Fibroblast of the conjunctiva (primary cell): ENCODE results near the gene NHS.

ENCODE experiments used
- DNase-seq: peaks from one replicate; pipeline ENCODE4 v3.0.0-alpha.2; 2010; ENCODE audit warnings: low read depth

The NHS gene

DNA sequence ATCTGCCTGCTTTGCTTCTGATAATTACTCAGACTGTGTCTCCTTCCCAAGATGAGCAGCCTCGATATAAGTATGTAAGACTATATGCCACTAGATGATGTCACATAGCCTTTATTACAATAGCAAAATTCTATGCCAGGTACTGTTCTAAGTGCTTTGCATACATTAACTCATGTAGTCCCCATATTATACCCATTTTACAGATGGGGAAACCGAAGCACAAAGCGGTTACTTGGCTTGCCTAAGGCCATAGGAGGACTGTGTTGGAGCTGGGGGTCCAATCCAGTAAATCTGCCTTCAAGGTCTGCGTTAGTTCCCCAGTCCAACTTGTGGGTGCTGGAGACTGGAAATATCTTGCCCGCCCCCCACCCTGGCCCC is 361.5 kb downstream of the NHS start:
- no peak for DNase-seq

DNA sequence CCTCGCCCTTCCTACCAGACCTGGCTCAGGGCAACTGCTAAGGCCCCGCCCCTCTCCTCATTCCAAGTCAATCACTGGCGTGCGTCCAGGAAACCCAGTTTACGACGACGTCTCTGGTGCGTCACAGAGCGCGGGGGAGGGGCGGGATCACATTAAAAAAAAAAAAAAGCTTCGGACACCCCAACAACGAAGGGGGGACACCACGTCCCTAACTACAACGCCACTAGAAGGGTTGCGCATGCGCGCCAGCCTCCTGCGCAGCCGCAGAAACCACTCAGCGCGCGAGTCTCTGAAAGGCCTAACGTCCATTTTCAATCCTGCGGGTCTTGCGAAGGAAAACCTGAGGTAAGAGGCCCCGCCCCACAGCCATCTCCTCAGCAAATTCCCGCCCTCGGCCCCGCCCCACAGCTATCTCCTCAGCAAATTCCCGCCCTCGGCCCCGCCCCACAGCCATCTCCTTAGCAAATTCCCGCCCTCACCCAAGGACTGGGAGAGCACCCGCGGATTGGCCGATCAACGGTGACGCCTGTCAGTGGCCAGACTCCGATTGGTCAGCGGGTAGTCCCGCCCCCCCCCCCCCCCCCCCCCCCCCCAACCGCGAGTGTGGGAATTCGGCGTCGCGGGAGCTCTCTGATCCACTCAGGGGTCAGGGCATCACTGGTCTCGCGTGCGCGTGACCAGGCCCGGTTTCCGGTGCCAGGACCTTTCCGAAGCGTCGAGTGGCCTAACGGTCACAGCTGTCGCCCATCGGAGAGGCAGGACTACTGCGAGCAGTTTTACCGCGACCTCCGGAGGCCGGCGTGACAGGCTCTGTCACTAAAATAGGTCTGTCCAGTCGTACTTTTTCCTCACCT is 362.1 kb downstream of the NHS start, which contains the start of gene SCML1:
SCML1 (plus strand) TSS at position 638 of the 854 bp plus-strand sequence. CDS start 6,694 bp downstream, outside the sequence.
- peak; percentile 95 for DNase-seq

DNA sequence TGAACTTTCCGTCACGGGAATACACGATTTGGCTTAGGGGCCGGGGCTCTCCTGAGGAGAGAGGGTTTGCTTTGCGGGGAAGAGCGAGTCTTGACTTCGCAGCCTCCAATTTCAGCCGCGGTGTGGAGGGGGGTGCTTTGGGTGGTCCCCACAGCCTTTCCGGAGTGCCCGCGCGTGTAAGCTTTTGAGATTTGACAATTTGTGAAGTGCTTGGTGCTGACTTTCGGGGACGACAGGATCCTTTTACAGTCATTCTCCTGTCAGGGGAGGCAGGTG is 362.6 kb downstream of the NHS start:
- DNase-seq = no peak

DNA sequence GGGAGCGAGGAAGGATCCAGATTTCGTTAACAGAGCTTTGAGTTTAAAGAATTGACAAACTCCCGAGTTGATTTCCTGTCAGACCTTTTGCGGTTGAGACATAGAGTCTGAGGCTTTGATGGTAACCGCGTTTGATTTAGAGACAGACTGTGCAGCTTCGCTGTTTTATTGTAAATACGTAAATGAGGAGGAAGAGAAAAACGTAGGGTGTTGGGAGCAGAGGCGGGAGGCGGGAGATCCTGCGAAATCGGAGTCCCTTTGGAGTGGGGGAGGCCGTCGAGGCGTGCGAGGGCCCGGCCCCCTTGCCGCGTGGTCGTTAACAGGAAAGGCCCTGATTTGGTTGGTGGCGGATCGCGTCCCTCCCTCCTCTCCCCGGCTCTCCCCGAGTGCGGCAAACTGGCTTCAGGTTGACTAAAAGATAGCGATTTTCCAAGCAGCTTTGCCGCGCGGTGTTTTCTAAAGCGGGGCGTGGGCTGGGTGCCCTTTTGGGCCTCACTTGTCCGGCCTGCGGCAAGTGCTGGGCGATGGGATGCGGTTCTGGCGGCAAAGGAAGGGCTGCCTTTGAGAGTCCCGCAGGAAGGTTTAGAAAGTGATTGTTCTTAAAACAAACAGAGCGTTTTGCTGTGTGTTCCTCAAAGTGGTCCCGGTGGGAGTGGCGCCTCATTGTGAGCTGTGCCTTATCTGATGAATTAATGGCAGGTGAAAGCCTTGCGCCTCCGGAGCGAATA is 363.1 kb downstream of the NHS start:
- DNase-seq = no peak

DNA sequence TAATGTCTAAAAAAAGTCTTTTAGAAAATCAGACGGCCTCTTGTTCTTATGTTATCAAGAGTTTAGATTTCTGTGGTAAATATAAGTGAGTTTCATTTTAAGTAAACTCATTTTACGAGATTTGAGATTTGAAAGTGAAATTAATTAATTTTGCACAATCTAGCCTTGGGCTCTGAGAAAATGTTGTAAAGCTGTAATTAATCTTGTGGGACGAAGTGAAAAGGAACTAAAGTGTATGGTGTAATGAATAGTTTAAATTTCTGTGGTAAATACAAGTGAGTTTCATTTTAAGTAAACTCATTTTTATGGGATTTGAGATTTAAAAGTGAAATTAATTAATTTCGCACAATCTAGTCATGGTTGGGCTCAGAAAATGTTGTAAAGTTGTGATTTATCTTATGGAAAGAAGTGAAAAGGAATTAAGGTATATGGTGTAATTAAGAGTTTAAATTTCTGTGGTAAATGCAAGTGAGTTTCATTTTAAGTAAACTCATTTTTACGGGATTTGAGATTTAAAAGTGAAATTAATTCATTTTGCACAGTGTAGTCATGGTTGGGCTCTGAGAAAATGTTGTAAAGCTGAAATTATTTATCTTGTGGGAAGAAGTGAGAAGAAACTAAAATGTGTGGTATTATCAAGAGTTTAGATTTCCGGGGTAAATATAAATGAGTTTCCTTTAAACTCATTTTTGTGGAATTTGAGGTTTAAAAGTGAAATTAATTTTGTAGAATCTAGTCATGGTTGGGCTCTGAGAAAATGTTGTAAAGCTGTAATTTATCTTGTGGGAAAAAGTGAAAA is 363.9 kb downstream of the NHS start:
- DNase-seq = no peak

DNA sequence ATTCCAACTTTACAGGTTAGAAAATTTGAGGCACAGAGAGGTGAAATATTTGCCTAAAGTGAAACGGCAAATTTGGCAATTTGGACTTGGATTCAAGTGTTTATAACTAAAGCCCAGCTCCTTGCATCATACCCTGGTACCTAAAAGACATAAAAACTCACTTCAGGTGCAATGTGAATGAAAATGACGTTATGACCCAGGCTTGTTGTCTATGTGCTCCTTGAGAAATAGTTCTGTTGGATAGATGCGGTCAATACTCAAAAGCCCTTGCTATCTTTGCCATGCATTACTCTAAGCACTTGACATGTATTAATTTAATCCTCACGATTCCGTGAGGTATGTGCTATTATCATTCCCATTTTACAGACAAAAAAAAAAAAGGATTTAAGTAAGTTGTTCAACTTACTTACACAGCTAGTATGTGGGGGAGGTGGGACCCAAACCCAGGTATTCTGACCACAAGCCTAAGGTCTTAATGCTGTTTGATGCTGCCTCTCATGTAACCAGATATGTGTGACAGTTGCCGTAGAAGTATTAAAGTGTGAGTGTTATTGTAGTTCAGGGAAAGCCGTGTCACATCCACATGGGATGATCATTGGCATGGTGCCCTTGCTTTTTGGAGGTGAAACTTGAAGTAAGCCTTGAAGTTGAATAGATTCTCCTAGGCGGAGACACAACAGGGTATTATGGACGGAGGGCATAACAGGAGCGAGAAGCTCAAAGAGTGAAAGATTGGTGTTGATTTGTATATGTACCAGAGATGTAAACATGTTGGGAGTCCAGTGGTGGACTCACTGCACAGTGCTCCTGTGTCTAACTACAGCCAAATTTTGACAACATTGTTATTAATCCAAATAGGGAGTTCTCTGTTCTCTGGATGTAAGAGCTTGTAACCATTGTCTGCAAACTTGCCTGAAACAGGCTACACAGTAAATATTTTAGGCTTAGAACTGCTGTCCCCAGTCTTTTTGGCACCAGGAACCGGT is 365.4 kb downstream of the NHS start:
- DNase-seq = no peak

DNA sequence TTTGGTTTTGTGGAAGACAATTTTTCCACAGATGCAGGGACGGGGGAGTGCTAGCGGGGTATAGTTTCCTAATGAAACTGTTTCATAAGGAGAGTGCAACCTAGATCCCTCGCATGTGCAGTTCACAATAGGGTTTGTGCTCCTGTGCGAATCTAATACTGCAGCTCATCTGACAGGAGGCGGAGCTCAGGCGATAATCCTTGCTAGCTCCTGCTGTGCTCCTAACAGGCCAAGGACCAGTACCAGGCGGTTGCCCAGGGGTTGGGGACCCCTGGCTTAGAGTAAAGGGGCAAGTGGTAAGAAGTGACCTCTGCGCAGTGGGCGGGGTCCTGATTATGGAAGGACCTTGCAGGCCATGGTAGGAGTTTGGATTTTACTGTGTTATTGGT is 366.1 kb downstream of the NHS start:
- DNase-seq = no peak

DNA sequence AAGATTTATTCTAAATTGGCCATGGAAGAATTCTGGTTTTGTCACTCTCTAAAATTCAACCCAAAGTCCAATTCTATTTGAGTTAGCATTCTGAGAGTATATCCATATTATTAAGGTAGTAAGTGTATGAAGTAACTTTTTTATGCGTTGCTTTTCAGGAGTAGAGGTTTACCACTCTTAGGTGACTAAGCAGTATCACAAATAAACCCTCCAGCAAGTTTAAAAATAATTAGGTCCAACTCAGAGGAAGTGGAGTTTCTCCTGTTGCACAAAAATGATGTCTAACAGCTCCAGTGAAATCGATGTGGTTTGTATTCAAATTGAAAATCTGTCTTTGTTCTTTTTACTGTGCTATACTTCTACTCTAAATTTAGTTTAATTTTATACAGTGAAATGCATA is 368.9 kb downstream of the NHS start:
- DNase-seq = no peak

DNA sequence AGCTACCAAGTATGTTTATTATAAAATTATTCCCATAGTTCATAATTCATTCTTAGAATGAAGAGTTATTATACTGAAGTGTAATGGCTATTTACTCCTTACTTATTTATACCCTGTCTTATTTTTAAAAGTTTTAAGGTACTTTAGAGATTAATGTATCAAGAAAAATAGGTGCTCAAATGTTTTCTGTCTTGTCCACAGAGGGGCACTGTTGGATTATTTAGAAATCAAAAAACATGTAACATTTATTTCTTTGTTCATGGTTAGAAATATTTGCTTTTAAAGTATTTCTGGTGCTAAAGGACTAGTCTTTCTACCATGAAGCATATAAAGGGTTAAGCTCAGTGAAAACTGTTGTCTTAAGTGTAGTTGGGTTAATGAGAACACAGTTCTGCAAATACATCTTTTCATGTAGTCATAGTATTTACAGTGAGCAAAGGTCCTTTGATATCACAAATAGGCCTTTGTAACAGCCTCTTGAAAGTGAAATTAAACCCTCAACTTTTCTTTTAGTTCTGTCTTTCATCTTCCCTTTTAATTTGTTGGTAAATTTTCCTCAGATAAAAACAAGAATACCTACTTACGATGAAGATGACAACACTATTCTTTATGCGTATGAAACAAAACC is 370.0 kb downstream of the NHS start:
- no peak for DNase-seq

DNA sequence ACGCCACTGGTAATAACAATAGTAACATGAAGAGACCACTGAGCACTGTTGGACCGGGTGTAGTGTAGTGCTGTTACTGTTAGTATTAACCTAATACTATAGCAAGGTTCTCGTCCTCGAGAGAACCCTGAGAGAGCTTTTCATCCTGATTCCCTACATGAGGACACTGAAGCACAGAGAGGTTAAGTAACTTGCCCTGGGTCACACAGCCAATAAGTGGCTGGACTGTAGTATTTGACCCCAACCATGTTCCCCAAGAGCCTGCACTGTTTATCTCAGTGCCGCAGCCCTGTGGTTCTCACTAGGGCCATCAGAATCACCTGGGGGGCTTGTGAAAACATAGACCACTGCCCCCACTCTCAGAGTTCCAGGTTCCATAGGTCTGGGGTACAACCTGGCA is 372.7 kb downstream of the NHS start:
- DNase-seq = no peak

DNA sequence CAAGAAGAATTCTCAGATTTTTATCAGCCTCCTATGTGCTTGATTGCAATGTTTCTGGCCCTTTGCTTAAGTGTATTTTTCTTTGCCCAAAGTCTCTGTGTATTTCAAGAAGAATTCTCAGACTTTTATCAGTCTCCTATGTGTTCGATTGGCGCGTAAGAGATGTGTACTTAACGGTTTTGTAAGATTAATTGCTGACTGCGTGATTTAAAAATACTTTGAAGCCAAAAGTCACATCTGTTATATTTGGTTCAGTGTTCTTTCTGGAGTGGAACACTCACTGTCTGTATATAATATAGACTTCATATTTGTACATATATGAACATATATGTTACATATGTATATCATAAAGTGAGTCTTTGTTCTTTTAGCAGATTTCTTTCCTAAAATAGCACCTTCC is 373.7 kb downstream of the NHS start:
- no peak for DNase-seq

DNA sequence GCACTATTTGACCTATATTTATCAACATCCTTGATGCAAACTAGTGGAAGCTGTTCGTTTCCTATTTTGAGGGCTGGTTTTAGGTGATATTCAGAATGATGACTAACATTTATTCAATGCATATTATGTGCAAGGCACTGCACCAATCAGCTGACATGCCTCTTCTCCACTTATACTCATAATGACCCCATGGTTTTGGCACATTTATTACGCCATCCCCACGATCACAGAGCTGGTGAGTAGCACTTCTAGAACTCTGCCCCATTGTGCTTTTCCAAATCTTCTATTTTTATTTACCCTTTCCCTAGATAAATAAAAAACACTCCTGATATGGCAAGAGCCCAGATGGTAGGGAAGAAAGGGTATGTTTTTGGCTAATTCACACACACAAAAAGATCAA is 375.4 kb downstream of the NHS start:
- DNase-seq = no peak

DNA sequence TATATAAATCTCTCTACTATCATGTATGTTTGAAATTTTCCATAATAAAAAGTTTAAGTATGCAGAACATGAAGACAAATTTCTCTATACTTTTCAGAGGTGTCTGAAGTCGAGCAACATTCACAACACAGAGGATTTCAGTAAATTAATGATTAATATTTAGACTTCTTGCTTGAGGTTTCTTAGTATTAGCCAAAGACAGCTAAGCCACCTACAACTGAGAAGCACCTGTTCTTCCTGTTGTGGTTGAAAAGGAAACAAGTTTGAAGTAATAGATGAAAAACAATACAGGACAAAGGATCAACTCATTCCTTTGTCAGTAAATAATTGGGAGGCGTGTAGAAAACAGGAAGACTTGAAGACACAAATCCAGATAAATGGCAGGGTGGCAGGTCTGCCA is 383.4 kb downstream of the NHS start:
- DNase-seq = no peak

DNA sequence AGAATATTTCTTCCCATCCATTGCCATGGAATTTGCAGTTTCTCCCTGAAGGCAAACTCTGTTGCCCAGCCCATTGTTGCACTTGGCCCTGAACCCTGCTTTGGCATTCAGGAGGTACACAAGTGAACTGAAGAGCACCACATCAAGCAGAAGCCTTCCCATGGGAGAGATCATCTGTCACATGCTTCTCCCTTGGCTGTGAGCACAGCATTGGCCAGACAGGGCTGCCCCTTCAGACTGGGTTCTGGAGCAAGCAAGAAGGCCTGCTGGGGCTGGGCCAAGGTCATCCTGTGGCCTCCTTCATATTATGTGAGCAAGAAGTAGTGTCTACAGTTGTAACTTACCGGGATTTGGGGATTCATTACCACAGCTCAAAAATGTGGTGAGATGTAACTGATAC is 385.0 kb downstream of the NHS start:
- DNase-seq = no peak

DNA sequence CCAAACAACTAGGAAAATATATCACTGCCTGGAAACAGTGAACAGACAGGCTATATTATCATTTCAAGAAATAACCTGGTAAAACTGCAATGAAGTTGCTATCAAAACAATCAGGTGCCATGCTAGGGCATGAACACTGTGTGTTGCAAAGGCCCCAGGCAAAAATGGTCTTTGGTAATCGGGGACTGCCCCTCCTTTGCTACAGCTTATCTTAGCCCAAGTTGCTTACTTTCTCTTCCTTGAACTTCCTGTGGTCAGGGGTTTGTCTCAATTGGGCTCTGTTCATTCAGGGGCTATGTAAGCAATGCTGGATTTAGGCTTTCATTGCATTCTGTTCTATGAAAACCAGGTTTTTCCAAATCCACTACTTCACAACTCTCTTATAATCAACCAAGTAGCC is 392.7 kb downstream of the NHS start:
- DNase-seq = no peak

DNA sequence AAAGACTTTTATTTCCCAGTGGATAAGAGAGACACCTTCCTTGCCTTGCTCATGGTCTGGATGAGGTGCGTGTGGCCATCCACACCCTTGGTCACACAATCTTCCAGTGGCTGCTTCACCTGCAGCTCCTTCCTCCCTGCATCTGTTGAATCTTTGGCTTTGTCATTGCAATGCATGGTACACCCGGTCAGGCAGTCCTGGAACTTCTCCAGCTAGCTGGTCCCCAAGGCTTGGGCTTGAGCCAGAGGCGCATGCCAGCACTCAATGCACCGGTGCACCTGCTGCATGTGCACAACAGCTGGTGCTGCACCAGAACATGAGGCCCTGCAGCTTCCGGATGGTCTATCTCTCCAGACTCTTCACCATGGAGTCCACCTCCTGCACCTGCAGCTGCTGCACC is 394.0 kb downstream of the NHS start:
- DNase-seq = no peak

DNA sequence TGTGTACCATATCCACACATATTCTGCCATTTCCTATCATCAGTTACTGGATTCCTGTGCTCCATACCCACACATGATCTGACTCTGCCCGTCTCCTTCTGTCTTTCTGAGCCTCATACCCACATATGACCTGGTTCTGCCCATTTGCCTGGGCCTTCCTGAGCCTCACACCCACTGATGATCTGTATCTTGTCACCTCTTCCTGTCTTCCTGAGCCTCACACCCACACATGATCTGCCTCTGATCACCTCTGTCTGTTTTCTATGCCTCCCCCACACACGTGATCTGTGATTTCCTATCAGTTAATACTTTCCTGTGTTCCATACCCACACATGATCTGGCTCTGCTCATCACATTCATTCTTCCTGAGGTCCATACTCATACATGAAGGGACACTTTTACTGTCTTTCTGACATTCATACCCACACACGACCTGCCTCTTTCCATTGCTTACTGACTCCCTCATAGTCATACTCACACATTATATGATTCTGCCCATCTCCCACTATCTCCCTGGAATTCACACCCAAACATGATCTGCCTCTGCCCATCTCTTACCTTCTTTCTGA is 394.8 kb downstream of the NHS start:
- no peak for DNase-seq

DNA sequence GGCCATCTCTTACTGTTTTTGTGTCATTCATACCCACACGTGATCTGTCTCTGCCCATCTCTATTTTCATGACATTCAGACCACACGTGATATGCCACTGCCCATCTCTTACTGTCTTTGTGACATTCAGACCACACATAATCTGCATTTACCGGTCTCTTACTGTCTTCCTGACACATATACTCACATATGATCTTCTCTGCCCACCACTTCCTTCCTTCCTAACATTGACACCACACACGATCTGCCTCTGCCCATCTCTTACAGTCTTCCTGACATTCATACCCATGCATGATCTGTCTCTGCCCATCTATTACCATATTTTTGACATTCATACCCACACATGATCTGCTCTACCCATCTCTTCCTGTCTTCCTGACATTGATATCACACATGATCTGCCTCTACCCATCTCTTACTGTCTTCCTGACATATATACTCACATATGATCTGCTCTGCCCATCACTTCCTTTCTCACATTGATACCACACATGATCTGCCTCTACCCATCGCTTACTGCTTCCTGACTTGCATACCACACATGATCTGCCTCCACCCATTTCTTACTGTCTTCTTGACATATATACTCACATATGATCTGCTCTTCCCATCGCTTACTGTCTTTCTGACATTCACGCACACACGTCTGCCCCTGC is 398.3 kb downstream of the NHS start:
- no peak for DNase-seq

DNA sequence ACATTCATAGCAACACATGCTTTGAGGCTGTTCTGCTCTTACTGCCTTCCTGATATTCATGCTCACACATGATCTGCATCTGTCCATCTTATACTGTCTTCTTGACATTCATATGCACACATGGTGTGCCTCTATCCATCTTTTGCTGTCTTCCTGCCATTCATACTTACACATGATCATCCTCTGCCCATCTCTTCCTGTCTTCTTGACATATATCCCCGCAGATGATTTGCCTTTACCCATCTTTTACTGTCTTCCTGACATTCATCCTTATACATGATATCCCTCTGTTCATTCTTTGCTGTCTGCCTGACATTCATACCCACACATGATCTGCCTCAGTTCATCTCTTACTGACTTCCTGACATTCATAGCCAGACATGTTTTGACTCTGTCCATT is 399.1 kb downstream of the NHS start:
- DNase-seq = no peak

DNA sequence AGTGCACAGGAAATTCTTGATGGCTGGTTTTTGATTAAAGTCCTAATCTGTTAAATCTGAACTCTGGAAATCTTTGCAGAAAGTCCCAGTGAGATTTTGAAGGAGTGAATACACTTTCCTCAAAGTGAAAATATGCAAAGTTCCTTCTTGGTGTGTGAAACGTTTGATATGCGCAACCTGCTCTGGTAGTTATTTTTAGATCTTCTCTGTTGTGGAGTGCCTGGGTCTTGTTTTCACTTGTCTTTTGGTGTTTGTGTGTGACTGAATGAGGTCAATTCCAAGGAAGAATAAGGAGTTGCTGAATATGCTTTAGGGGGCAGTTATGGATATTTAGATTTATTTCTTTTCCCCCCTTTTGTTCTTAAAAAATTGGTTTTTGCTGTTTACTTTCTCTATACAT is 404.0 kb downstream of the NHS start:
- no peak for DNase-seq
